SU-DHL-6 (cell line): ENCODE results near the gene ALDH18A1.

ENCODE experiments used
- EZH2phosphoT487 ChIP-seq: fragments of 200-600 bp; sonication (generic), shearing (Covaris generic); conservative IDR thresholded peaks from 2 replicates; pipeline ENCODE4 v1.6.1; 2018; ENCODE audit warnings: mild to moderate bottlenecking, antibody characterized with exemption, low read length, moderate library complexity, mixed read lengths
- TF ChIP-seq, protein P1 (sequence below): fragments of 200-600 bp; sonication (generic); IDR thresholded peaks from one replicate; pipeline ENCODE4 v1.5.1; 2017; ENCODE audit warnings: antibody characterized with exemption, mild to moderate bottlenecking, low read length, moderate library complexity; ENCODE audit not compliant: insufficient read depth, poor library complexity, severe bottlenecking

DNA sequence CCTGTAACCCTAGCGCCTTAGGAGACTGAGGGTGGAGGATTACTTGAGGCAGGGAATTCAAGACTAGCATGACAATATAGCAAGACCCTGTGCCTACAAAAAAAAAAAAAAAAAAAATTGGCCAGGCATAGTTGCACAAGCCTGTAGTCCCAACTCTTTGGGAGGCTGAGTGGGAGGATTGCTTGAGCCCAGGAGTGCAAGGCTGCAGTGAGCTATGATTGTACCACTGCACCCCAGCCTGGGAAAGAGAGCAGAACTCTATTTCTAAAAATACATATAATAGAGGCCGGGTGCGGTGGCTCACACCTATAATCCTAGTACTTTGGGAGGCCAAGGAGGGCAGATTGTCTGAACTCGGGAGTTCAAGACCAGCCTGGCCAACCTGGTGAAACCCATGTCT lies 85.1 kb downstream of the ALDH18A1 start:
- TF ChIP-seq, protein P1, sequence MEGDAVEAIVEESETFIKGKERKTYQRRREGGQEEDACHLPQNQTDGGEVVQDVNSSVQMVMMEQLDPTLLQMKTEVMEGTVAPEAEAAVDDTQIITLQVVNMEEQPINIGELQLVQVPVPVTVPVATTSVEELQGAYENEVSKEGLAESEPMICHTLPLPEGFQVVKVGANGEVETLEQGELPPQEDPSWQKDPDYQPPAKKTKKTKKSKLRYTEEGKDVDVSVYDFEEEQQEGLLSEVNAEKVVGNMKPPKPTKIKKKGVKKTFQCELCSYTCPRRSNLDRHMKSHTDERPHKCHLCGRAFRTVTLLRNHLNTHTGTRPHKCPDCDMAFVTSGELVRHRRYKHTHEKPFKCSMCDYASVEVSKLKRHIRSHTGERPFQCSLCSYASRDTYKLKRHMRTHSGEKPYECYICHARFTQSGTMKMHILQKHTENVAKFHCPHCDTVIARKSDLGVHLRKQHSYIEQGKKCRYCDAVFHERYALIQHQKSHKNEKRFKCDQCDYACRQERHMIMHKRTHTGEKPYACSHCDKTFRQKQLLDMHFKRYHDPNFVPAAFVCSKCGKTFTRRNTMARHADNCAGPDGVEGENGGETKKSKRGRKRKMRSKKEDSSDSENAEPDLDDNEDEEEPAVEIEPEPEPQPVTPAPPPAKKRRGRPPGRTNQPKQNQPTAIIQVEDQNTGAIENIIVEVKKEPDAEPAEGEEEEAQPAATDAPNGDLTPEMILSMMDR = no peak
- TF ChIP-seq EZH2phosphoT487 = no peak
